Esophagus mucosa (tissue), 1 donor: ENCODE results near the gene TRIM2. TPM values are rescaled to one million over a fixed set of nuclear protein-coding genes. Genes with fewer than 3 reads are reported as not detected.

Experiments
- ATAC-seq: fragments of 200-7000 bp; cut with Tn5 transposase; one replicate; pipeline ENCODE4 v1.9.1; 2020
- total RNA-seq: library from RNA; stranded (reverse); gene quantifications from one replicate; pipeline ENCODE4 v1.2.4, GENCODE V29; 2023
- donor health status: DM: yes; HTN: yes; CAD: no.

TRIM2 gene
- total RNA-seq, 1 donor from 2014 or later = 9.0 TPM

DNA sequence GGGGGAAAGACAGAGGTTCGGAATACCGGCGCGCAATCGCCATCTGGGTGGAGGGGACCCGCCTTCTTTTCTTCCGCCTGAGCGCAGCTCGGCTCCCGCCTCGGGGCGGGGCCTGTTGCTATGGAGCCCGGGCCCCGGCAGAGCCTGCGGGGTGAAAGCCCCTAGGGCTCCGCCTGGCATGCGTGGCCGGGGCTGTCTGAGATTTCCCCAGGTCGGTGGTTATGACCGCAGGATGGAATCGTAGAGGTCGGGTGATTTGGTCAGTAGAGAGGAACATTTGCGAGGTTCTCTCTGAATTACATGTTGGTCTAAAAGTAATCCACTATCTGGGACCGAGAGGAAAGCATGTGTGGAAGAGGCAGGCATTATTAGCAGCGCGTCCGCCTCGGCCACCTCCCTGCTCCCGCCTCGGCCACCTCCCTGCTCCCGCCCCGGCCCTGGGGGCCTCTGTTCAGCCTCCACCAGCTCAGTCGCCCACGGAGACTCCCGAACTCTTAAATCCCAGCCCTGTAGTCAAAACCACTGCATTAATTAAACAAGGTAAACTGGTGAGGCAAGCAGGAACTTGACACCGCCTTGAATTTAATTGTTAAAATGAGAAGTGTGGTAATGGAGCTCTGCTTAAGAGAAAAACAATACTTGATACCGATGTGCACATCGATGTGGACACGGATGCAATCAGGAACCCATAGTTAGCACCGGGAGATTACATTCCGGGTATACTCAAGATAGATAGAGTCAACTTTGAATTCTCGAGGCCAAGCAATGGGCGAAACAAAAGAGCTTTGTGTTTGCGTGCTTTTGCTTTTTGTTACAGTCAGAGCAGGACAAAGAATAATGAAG lies 45.2 kb downstream of the TRIM2 start:
- ATAC-seq = peak; percentile 85

DNA sequence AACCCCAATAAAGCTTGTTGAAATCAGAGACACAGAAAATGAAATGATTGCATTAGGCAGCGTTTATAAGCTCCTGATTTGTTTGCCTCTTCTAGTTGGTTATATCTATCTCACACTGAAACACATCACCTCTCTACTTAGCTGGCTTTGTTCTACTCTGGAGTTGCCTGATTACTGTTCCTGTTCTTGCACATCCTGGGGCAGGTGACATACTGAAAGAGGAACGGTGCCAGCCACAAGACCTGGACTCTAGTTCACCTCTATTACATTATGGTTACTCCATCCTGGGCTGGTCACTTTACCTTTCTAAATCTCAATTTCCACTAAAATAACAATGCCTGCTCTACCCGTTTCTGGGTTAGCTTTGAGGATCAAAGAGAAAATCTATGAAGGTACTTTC lies 47.9 kb downstream of the TRIM2 start:
- ATAC-seq = no peak

GRCh38 chr4:153255233-153255632 lies 51.0 kb downstream of the TRIM2 start:
- no peak for ATAC-seq

DNA sequence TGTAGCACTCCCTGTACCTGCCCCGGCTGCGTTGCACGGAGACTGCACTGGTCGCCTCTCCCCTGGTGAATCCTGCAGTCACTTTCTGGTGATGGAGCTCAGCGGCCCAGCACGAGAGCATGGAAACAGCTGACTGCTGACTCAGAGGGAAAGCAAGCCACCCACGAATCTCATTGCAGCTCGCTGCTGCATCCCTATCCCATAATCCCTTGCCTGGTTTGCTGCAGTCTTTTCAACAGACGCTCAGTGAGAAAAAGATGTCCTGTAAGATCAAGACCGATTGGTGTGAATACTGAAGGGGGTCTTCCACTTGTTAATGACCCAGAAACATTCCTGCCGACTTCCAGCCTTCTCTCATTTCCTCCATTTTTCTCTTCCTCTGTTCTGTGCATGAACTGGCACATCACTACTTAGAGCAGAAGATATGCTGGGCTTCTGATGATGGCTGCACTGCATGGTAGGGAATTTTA lies 52.9 kb downstream of the TRIM2 start:
- no peak for ATAC-seq

- ATAC-seq = no peak
Observed at GRCh38 chr4:153257991-153258390, 53.7 kb downstream of the TRIM2 start.

DNA sequence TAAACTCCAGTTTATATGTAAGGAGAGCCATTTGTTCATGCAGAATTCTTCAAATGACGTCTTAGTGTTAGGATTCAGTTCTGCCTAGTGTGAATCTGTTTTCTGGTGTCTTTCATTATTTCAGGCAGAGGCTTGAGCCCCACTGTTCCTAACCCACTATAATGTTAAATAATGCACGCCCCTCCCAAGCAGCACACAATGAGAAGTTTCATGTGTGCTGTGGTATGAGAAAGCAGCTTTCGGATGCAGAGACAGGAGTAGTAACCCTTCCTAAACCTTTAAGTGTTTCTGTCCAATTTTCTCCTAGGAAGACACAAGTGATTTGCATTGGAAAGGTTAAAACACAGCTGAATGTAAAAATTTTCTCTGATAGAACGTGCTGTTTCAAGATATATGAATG lies 54.5 kb downstream of the TRIM2 start:
- no peak for ATAC-seq

DNA sequence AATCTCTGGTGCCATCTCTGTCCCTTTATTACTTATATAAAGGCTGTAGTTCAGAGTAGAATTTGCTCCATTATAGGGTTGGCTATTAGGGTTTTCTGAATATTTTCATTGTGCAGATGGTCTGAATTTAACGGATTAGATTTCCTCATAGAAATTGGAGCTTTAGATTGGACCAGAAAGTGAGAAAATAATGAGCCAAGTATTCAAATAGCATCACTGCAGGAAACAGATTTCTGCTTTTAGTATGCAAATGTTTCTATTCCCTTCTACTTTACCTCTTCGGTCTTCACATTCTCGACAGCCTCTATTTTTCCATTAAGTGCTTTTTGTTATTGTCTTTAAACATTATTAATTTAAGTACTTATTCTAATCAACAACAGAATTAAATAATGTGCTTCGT lies 55.4 kb downstream of the TRIM2 start:
- ATAC-seq = no peak

- no peak for ATAC-seq
Observed at GRCh38 chr4:153260132-153260531, 55.9 kb downstream of the TRIM2 start.

DNA sequence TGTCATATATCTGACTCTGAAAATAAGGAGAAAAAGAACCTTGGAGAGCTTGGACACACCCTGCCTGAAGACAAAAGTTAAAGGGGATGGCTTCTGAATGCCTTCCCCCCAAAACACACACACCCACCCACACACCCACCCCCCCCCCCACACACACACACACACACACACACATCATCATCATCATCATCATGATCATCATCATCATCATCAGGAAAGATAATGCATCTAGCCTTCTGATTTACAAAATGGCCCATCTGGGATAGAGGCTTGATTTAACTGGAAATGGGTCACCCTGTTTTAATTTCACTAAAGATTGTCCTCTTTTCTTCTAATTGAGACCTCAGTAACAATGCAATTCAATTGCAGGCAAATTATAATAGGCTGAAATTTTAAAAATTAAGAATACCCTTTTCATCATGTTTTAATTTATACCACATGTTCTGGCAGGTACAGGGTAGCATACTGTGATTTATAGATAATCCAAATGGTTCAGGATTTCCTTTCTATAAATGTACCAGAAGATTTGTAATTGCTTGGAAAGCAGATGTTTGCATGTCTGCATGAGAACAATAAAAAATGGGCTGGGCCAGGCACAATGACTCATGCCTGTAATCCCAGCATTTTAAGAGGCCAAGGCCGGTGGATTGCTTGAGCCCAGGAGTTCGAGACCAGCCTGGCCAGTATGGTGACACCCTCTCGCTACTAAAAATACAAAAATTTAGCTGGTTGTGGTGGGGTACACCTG lies 56.5 kb downstream of the TRIM2 start:
- ATAC-seq = peak; percentile 26

GRCh38 chr4:153261461-153261860 lies 57.2 kb downstream of the TRIM2 start:
- no peak for ATAC-seq

DNA sequence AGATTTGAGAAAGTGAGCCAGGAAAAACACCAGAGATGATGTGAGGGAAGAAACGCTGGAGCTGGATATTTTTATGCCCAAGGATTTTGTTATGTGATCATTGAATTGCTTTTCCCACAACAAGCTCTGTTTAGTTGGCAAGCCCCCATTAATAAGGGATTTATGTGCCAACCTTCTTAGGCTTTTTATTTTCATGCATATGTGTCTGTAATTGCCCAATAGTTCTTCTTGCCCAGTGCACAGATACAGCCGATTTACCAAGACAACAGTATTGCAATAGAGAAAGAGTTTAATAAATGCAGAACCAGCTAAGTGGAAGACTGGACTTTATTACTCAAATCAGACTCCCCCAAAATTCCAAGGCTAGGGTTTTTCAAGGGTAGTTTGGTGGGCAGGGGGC lies 57.7 kb downstream of the TRIM2 start:
- ATAC-seq = no peak

DNA sequence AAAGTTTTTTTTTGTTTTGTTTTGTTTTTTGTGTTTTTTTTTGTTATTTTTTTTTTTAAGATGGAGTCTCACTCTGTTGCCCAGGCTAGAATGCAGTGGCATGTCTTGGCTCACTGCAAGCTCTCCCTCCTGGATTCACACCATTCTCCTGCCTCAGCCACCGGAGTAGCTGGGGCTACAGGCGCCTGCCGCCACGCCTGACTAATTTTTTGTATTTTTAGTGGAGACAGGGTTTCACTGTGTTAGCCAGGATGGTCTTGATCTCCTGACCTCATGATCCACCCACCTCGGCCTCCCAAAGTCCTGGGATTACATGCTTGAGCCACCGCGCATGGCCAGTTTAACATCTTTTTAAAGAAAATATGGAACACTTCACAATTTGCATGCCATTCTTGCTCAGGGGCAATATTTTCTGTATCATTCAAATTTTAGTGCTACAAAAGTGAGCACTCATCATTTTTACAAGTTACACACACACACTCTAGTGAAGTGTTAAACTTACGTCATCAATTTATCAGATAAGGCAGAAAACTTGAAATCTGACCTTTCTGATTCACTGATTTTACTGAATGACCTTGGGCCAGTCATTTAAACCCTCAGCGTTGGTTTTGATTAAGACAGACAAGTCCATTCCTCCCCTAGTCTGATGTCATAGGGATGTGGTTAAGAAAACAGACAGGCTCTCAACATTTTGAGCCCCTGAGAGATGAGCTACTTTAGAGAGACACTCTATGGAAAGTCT lies 61.2 kb downstream of the TRIM2 start:
- no peak for ATAC-seq

DNA sequence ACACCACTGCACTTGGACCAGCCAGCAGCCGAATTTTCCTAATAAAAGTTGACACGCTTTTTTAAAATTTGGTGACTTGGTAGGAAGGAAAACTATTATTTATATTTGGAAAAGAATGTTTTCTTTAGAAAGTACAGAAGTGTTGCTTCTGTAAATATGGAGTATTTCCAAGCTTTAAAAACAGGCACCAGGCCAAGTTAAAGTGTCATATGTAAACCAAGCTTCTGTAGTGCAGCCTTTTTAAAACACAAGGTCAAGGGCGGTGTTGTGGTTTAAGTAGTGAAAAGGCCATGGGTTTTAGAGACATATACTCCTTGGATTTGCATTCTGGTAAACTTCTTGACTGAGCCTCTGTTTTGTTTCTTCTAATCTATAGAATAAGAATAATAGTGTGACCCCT lies 62.7 kb downstream of the TRIM2 start:
- ATAC-seq = no peak

- no peak for ATAC-seq
Observed at GRCh38 chr4:153267890-153268289, 63.6 kb downstream of the TRIM2 start.

DNA sequence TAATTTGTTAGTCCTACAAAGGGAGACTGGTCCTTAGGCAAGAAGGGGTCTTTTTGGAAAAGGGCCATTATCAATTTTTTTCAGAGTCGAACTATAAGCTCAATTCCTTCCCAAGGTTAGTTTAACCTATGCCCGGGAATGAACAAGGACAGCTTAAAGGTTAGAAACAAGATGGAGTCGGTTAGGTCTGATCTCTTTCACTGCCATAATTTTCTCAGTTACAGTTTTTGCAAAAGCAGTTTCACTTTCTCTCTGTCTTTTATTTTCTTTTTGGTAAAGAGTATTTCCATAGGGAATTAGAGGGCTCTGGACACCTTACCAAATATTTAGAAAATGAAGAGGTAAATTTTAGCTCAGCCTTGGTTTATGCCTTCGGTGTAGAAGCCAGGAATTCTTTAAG lies 64.1 kb downstream of the TRIM2 start:
- no peak for ATAC-seq

- ATAC-seq = no peak
Observed at GRCh38 chr4:153269218-153269990, 65.2 kb downstream of the TRIM2 start.

GRCh38 chr4:153270361-153270760 lies 66.1 kb downstream of the TRIM2 start:
- ATAC-seq = no peak

- ATAC-seq = no peak
Observed at GRCh38 chr4:153271820-153272219, 67.6 kb downstream of the TRIM2 start.

- no peak for ATAC-seq
Observed at GRCh38 chr4:153273751-153274150, 69.5 kb downstream of the TRIM2 start.

GRCh38 chr4:153274967-153275366 lies 70.7 kb downstream of the TRIM2 start:
- ATAC-seq = peak; percentile 64

DNA sequence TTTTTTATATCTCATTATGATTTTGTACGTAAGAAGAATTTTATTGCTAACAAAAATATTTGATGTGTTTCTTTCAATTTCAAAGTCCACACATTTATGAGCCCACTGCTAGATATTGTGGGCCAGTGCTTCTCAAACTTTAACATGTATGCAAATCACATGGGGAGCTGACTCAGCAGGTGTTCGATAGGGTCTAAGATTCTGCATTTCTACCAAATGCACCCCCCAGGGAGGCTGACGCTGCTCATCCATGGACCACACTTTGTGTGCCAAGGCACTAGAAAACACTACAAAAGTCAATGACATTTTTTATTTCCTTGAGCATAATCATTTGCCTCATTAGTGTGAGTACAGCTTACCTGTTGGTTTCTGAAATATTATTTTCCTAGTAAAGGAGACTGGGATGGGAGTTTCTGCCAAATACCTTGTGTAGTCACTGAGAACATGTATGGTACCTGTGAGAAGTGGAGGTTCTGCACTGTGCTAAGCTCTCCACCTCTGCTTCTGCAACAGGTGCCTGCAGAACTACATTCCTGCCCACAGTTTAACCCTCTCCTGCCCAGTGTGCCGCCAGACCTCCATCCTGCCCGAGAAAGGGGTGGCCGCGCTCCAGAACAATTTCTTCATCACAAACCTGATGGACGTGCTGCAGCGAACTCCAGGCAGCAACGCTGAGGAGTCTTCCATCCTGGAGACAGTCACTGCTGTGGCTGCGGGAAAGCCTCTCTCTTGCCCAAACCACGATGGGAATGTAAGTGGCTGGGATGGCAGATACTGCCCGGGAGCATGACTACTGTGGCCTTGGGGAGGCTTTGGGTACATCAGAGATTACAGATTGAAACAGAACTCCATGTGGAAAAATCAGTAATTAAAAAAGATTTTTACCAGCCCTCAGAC lies 71.4 kb downstream of the TRIM2 start:
- no peak for ATAC-seq
